HG03280 (cell line): ENCODE results near the gene STK39.
"Not testable (repeated sequence)": the region's sequence is repeated elsewhere in the genome, so short reads cannot be mapped to it uniquely, and the experiment has no call there.

Source experiments
- ATAC-seq: cut with Tn5 transposase; IDR thresholded peaks from one replicate; pipeline ENCODE4 v1.9.1; 2021; ENCODE audit warnings: mild to moderate bottlenecking, moderate library complexity; ENCODE audit not compliant: unreplicated experiment

The STK39 gene

GRCh38 chr2:168247341-168248261, at the start of gene STK39:
STK39 (minus strand) TSS chr2:168247595; CDS start chr2:168247435, 160 bp downstream.
- peak; percentile 81 for ATAC-seq

- no peak for ATAC-seq
Observed at GRCh38 chr2:168295051-168295450, 47.7 kb upstream of the STK39 start.

- ATAC-seq, result no peak
Observed at GRCh38 chr2:168294409-168294808, 47.0 kb upstream of the STK39 start.

GRCh38 chr2:168293766-168294165, 46.4 kb upstream of the STK39 start:
- no peak for ATAC-seq

- no peak for ATAC-seq
Observed at GRCh38 chr2:168290391-168290790, 43.0 kb upstream of the STK39 start.

- ATAC-seq, result no peak
Observed at GRCh38 chr2:168289880-168290279, 42.5 kb upstream of the STK39 start.

- no peak for ATAC-seq
Observed at GRCh38 chr2:168286535-168286934, 39.1 kb upstream of the STK39 start.

GRCh38 chr2:168278424-168278888, 31.1 kb upstream of the STK39 start:
- ATAC-seq, result no peak

GRCh38 chr2:168277276-168277675, 29.9 kb upstream of the STK39 start:
- no peak for ATAC-seq

- no peak for ATAC-seq
Observed at GRCh38 chr2:168272225-168272624, 24.8 kb upstream of the STK39 start.

- ATAC-seq, result not testable (repeated sequence)
Observed at GRCh38 chr2:168262926-168263325, 15.5 kb upstream of the STK39 start.

- ATAC-seq, result no peak
Observed at GRCh38 chr2:168256448-168256847, 9.1 kb upstream of the STK39 start.

GRCh38 chr2:168255866-168256265, 8.5 kb upstream of the STK39 start:
- ATAC-seq, result no peak

- ATAC-seq, result no peak
Observed at GRCh38 chr2:168255103-168255502, 7.7 kb upstream of the STK39 start.

GRCh38 chr2:168254158-168254935, 7.0 kb upstream of the STK39 start:
- no peak for ATAC-seq

GRCh38 chr2:168253379-168253778, 6.0 kb upstream of the STK39 start:
- no peak for ATAC-seq

GRCh38 chr2:168252976-168253375, 5.6 kb upstream of the STK39 start:
- no peak for ATAC-seq

GRCh38 chr2:168246483-168247340, 683 bp downstream of the STK39 start:
- ATAC-seq, result peak; percentile 53

GRCh38 chr2:168246072-168246482, 1.3 kb downstream of the STK39 start:
- ATAC-seq, result no peak

GRCh38 chr2:168245074-168245825, 2.1 kb downstream of the STK39 start:
- no peak for ATAC-seq
